PC-3 (cell line): ENCODE measurements around the gene VASH1.

Experiments
- EZH2 ChIP-seq: fragments of 300-600 bp; sonication (generic); IDR thresholded peaks from one replicate; pipeline ENCODE4 v1.6.1; 2017; ENCODE audit warnings: antibody characterized with exemption, mild to moderate bottlenecking, low read length; ENCODE audit not compliant: unreplicated experiment
- EZH2phosphoT487 ChIP-seq: fragments of 300-600 bp; sonication (generic); IDR thresholded peaks from 2 replicates; pipeline ENCODE4 v1.6.1; 2018; ENCODE audit warnings: mild to moderate bottlenecking, antibody characterized with exemption, low read length, borderline replicate concordance
- TF ChIP-seq, protein P1 (sequence below): fragments of 300-600 bp; sonication (generic); conservative IDR thresholded peaks from 2 replicates; pipeline ENCODE4 v1.5.1; 2017; ENCODE audit warnings: antibody characterized with exemption, low read depth, mild to moderate bottlenecking, low read length

DNA sequence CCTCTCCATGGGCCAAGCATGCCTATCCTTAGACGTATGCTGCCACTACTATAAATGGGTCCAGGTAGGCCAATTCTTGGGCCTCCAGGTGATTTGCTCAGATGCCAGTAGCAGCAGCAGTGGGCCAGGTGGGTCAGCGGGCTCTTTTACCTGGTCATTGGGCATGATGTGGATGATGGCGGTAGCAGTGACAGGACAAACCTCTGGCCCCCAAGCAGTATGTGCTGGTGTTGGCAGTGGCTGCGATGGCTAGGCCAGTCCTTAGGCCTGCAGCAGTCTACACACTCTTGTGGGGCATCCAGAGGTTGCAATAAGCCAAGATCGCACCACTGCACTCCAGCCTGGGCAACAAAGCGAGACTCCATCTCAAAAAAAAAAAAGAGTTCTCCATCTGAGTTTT is 19.1 kb upstream of the VASH1 start:
- TF ChIP-seq EZH2: no peak
- TF ChIP-seq, protein P1, sequence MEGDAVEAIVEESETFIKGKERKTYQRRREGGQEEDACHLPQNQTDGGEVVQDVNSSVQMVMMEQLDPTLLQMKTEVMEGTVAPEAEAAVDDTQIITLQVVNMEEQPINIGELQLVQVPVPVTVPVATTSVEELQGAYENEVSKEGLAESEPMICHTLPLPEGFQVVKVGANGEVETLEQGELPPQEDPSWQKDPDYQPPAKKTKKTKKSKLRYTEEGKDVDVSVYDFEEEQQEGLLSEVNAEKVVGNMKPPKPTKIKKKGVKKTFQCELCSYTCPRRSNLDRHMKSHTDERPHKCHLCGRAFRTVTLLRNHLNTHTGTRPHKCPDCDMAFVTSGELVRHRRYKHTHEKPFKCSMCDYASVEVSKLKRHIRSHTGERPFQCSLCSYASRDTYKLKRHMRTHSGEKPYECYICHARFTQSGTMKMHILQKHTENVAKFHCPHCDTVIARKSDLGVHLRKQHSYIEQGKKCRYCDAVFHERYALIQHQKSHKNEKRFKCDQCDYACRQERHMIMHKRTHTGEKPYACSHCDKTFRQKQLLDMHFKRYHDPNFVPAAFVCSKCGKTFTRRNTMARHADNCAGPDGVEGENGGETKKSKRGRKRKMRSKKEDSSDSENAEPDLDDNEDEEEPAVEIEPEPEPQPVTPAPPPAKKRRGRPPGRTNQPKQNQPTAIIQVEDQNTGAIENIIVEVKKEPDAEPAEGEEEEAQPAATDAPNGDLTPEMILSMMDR: no peak
- no peak for TF ChIP-seq EZH2phosphoT487
